HepG2 (cell line): ENCODE results near the gene USP34.

Experiments used
- BATF2 ChIP-seq: sonication (generic); formaldehyde crosslinking; IDR thresholded peaks from 2 replicates; pipeline ENCODE4 v1.8.0; 2022; ENCODE audit warnings: mild to moderate bottlenecking, missing genetic modification reagents, moderate library complexity
- CTCF ChIP-seq: sonication (generic); formaldehyde crosslinking; IDR thresholded peaks from 2 replicates; pipeline ENCODE4 v1.5.0; 2020; ENCODE audit warnings: mild to moderate bottlenecking, missing genetic modification reagents, moderate library complexity
- EP300 ChIP-seq, 3 experiments: sonication (generic) in 1 of 3; formaldehyde crosslinking in 1 of 3; IDR thresholded peaks; 2 replicates each; pipeline versions ENCODE4 v1.5.1 to v1.6.1; 2011 to 2020; ENCODE audit warnings: low read depth in 2 of 3, low read length in 2 of 3, borderline replicate concordance in 1 of 3, improper control_type of control experiment in 1 of 3, mild to moderate bottlenecking in 1 of 3, missing genetic modification reagents in 1 of 3, moderate library complexity in 1 of 3
- FOSL1 ChIP-seq: sonication (generic); formaldehyde crosslinking; IDR thresholded peaks from 2 replicates; pipeline ENCODE4 v1.9.0; 2021; ENCODE audit warnings: missing genetic modification reagents, borderline replicate concordance
- GFI1 ChIP-seq: sonication (generic); formaldehyde crosslinking; IDR thresholded peaks from 2 replicates; pipeline ENCODE4 v1.5.0; 2020; ENCODE audit warnings: missing genetic modification reagents, mild to moderate bottlenecking, borderline replicate concordance
- PBX3 ChIP-seq: sonication (generic); formaldehyde crosslinking; IDR thresholded peaks from 2 replicates; pipeline ENCODE4 v1.8.1; 2023; ENCODE audit warnings: missing genetic modification reagents, inconsistent platforms, borderline replicate concordance
- POLR2AphosphoS5 ChIP-seq: IDR thresholded peaks from 2 replicates; pipeline ENCODE4 v1.6.1; 2012; ENCODE audit warnings: low read depth, low read length
- REST ChIP-seq, 2 experiments: IDR thresholded peaks; 2 replicates each; pipeline ENCODE4 v1.6.1; 2011 to 2012; ENCODE audit warnings: low read length in 2 of 2, borderline replicate concordance in 1 of 2, low read depth in 1 of 2, mild to moderate bottlenecking in 1 of 2, moderate library complexity in 1 of 2
- RORA ChIP-seq: sonication (generic); formaldehyde crosslinking; IDR thresholded peaks from 2 replicates; pipeline ENCODE4 v1.5.0; 2020; ENCODE audit warnings: mild to moderate bottlenecking, missing genetic modification reagents, moderate library complexity
- TAF1 ChIP-seq: sonication (generic); formaldehyde crosslinking; IDR thresholded peaks from 2 replicates; pipeline ENCODE4 v1.4.0; 2020; ENCODE audit warnings: missing genetic modification reagents
- ZNF354B ChIP-seq: sonication (generic); formaldehyde crosslinking; IDR thresholded peaks from 2 replicates; pipeline ENCODE4 v1.8.0; 2022; ENCODE audit warnings: mild to moderate bottlenecking, missing genetic modification reagents
- ZNF639 ChIP-seq: conservative IDR thresholded peaks from 2 replicates; pipeline ENCODE4 v1.6.1; 2018; ENCODE audit warnings: missing genetic modification reagents
- TF ChIP-seq, protein P1 (sequence below): sonication (generic); formaldehyde crosslinking; conservative IDR thresholded peaks from 2 replicates; pipeline ENCODE4 v1.4.0; 2020; ENCODE audit warnings: missing genetic modification reagents
- TF ChIP-seq, protein P2 (sequence below): fragments of 450-650 bp; IDR thresholded peaks from 2 replicates; pipeline ENCODE4 v1.6.1; 2016

GRCh38 chr2:61221819-61222218 lies 249.1 kb downstream of the USP34 start:
- TF ChIP-seq REST (IDR thresholded peaks at IDR 0.05; ENCODE audit: borderline replicate concordance in 1 of 2, low read depth in 1 of 2, low read length in 2 of 2) (no peak), ZNF639 (CRISPR knock-in tag) (no peak), BATF2 (CRISPR knock-in tag) (no peak), PBX3 (CRISPR knock-in tag) (no peak), GFI1 (CRISPR knock-in tag) (no peak), TAF1 (CRISPR knock-in tag) (no peak), FOSL1 (CRISPR knock-in tag) (no peak), POLR2AphosphoS5 (no peak), RORA (CRISPR knock-in tag) (no peak), EP300 (IDR thresholded peaks at IDR 0.05; ENCODE audit: low read depth in 2 of 2, low read length in 2 of 2) (no peak), EP300 (CRISPR knock-in tag; IDR thresholded peaks at IDR 0.05; ENCODE audit: borderline replicate concordance) (no peak), CTCF (no peak), ZNF354B (CRISPR knock-in tag) (no peak)
- TF ChIP-seq, protein P1, sequence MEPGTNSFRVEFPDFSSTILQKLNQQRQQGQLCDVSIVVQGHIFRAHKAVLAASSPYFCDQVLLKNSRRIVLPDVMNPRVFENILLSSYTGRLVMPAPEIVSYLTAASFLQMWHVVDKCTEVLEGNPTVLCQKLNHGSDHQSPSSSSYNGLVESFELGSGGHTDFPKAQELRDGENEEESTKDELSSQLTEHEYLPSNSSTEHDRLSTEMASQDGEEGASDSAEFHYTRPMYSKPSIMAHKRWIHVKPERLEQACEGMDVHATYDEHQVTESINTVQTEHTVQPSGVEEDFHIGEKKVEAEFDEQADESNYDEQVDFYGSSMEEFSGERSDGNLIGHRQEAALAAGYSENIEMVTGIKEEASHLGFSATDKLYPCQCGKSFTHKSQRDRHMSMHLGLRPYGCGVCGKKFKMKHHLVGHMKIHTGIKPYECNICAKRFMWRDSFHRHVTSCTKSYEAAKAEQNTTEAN: no peak
- TF ChIP-seq, protein P2, sequence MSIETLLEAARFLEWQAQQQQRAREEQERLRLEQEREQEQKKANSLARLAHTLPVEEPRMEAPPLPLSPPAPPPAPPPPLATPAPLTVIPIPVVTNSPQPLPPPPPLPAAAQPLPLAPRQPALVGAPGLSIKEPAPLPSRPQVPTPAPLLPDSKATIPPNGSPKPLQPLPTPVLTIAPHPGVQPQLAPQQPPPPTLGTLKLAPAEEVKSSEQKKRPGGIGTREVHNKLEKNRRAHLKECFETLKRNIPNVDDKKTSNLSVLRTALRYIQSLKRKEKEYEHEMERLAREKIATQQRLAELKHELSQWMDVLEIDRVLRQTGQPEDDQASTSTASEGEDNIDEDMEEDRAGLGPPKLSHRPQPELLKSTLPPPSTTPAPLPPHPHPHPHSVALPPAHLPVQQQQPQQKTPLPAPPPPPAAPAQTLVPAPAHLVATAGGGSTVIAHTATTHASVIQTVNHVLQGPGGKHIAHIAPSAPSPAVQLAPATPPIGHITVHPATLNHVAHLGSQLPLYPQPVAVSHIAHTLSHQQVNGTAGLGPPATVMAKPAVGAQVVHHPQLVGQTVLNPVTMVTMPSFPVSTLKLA: no peak
